Mesenteric fat pad (tissue), 1 donor: Measurements from ENCODE around the gene SLC29A1. TPM values are rescaled to one million over a fixed set of nuclear protein-coding genes. Genes with fewer than 3 reads are reported as not detected.
A peak's percentile ranks its signal among the peaks of the same experiment; 100 is the strongest.

Experiments
- DNase-seq: peaks from one replicate; pipeline ENCODE4 v3.0.0-alpha.2; 2020; ENCODE audit warnings: low spot score
- total RNA-seq: library from RNA; stranded (reverse); fragmentation: NEBNext Ultra II Directional; extraction: Animal tissue kit (Norgen Biotek cat#: 25700); gene quantifications from one replicate; pipeline ENCODE4 v1.2.1, GENCODE V29; 2021
- donor health status: DM: yes; HTN: yes; CAD: no.

The SLC29A1 gene
- total RNA-seq, 1 donor from 2014 or later, result 205 TPM

- no peak for DNase-seq
These were observed 11.0 kb downstream of the SLC29A1 start for GRCh38 chr6:44234101-44235025.

- no peak for DNase-seq
These were observed 11.9 kb downstream of the SLC29A1 start for GRCh38 chr6:44235269-44235668.

GRCh38 chr6:44235891-44236516 lies 12.6 kb downstream of the SLC29A1 start:
- DNase-seq, result no peak

GRCh38 chr6:44237021-44237812 lies 13.8 kb downstream of the SLC29A1 start:
- peak; percentile 95 for DNase-seq

GRCh38 chr6:44237813-44238433 lies 14.5 kb downstream of the SLC29A1 start:
- peak; percentile 95 for DNase-seq

GRCh38 chr6:44238687-44239350 lies 15.4 kb downstream of the SLC29A1 start:
- no peak for DNase-seq

- DNase-seq, result no peak
These were observed 19.9 kb downstream of the SLC29A1 start for GRCh38 chr6:44243345-44243744.

- no peak for DNase-seq
These were observed 22.1 kb downstream of the SLC29A1 start for GRCh38 chr6:44245391-44245911.

GRCh38 chr6:44245912-44246662 lies 22.7 kb downstream of the SLC29A1 start:
- peak; percentile 97 for DNase-seq

- peak; percentile 95 for DNase-seq
These were observed 23.4 kb downstream of the SLC29A1 start, which contains the start of gene HSP90AB1 for GRCh38 chr6:44246663-44247337. HSP90AB1 (plus strand) TSS chr6:44247101; CDS start chr6:44248630, 1,529 bp downstream.

GRCh38 chr6:44247338-44248302 lies 24.2 kb downstream of the SLC29A1 start:
- DNase-seq, result peak; percentile 94

- DNase-seq, result no peak
These were observed 25.2 kb downstream of the SLC29A1 start for GRCh38 chr6:44248579-44248978.

GRCh38 chr6:44249082-44249748 lies 25.8 kb downstream of the SLC29A1 start:
- DNase-seq, result no peak

GRCh38 chr6:44250067-44250717 lies 26.8 kb downstream of the SLC29A1 start:
- no peak for DNase-seq

GRCh38 chr6:44250718-44251123 lies 27.3 kb downstream of the SLC29A1 start:
- DNase-seq, result no peak
